OCI-LY1 (cell line): Measurements from ENCODE around the gene GSE1.

Source experiments
- CTCF ChIP-seq: fragments of 200-600 bp; sonication (generic), shearing (Covaris generic); IDR thresholded peaks from 2 replicates; pipeline ENCODE4 v1.5.1; 2017; ENCODE audit warnings: mild to moderate bottlenecking, antibody characterized with exemption, low read length, moderate library complexity, mixed read lengths
- EZH2 ChIP-seq: fragments of 200-600 bp; sonication (generic), shearing (Covaris generic); IDR thresholded peaks from 2 replicates; pipeline ENCODE4 v1.8.0; 2017; ENCODE audit warnings: borderline replicate concordance, mixed run types, mild to moderate bottlenecking, antibody characterized with exemption, low read length, moderate library complexity, mixed read lengths

DNA sequence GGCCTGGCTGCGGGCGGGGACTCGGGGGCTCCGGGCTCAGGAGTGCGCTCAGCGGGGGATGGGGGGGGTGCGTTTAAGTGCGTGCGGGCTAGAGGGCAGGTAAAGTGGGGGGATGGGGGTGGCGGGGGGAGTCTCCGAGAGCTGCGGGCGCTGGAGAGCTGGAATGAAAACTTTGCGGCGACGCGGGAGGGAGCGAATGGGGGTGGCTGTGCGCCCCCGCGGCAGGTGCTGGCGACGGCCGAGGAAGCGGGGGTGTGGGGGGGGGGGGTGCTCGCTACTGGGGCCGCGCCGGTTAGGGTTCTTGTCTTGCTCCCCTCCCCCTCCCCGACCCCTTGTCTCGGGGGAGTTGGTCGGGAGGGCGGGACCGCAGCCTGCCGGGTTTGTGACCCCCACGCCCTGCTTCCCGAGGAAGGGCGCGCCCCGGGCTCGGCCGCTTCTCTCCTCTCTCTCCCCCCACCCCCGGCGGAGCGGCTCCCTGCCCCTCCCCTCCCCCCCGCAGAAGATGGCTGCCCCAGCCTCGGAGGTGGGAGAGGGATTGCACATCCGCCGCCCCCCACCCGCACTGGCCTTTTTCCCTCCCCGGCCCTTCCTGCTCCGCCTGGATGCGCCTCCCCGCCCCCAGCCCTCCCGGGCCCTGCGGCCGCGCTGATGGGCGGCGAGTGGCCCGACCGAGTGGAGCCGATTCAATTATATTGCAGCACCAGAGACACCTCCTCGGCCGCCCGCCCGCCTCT, 649 bp downstream of the GSE1 start:
- no peak for TF ChIP-seq CTCF
- TF ChIP-seq EZH2 = no peak
